Measurements from ENCODE around the gene NLGN1.

The NLGN1 gene

GRCh38 chr3:173933113-173933512, 535.6 kb downstream of the NLGN1 start:
- H3K4me3 ChIP-seq (ENCODE audit: low read length): no peak overlapping the region
- TF ChIP-seq ZNF274 (IDR thresholded peaks at IDR 0.05; ENCODE audit: low read depth, low read length): no peak

GRCh38 chr3:173936316-173936715, 538.8 kb downstream of the NLGN1 start:
- TF ChIP-seq ZNF274 (IDR thresholded peaks at IDR 0.05; ENCODE audit: low read depth, low read length): no peak
- no peak overlapping the region for H3K4me3 ChIP-seq (ENCODE audit: low read length)

- TF ChIP-seq ZNF274 (IDR thresholded peaks at IDR 0.05; ENCODE audit: low read depth, low read length): no peak
- H3K4me3 ChIP-seq (ENCODE audit: low read length): no peak overlapping the region
Measured at GRCh38 chr3:173938159-173938558, 540.6 kb downstream of the NLGN1 start.

- no peak overlapping the region for H3K4me3 ChIP-seq (ENCODE audit: low read length)
- no peak for TF ChIP-seq ZNF274 (IDR thresholded peaks at IDR 0.05; ENCODE audit: low read depth, low read length)
Measured at GRCh38 chr3:173938616-173939015, 541.1 kb downstream of the NLGN1 start.

- no peak for TF ChIP-seq ZNF274 (IDR thresholded peaks at IDR 0.05; ENCODE audit: low read depth, low read length)
- H3K4me3 ChIP-seq (ENCODE audit: low read length): no peak overlapping the region
Measured at GRCh38 chr3:173939331-173939730, 541.8 kb downstream of the NLGN1 start.

GRCh38 chr3:173943264-173943663, 545.7 kb downstream of the NLGN1 start:
- H3K4me3 ChIP-seq (ENCODE audit: low read length): no peak overlapping the region
- TF ChIP-seq ZNF274 (IDR thresholded peaks at IDR 0.05; ENCODE audit: low read depth, low read length): no peak

GRCh38 chr3:173945170-173945569, 547.6 kb downstream of the NLGN1 start:
- H3K4me3 ChIP-seq (ENCODE audit: low read length): no peak overlapping the region
- TF ChIP-seq ZNF274 (IDR thresholded peaks at IDR 0.05; ENCODE audit: low read depth, low read length): no peak

GRCh38 chr3:173945806-173946205, 548.3 kb downstream of the NLGN1 start:
- TF ChIP-seq ZNF274 (IDR thresholded peaks at IDR 0.05; ENCODE audit: low read depth, low read length): no peak
- H3K4me3 ChIP-seq (ENCODE audit: low read length): no peak overlapping the region

- H3K4me3 ChIP-seq (ENCODE audit: low read length): no peak overlapping the region
Measured at GRCh38 chr3:173954647-173955046, 557.1 kb downstream of the NLGN1 start.

GRCh38 chr3:173957646-173958045, 560.1 kb downstream of the NLGN1 start:
- TF ChIP-seq ZNF274 (IDR thresholded peaks at IDR 0.05; ENCODE audit: low read depth, low read length): no peak
- H3K4me3 ChIP-seq (ENCODE audit: low read length): no peak overlapping the region

More at GRCh38 chr3:173954647-173955046, 557.1 kb downstream of the NLGN1 start:
- TF ChIP-seq ZNF274 (IDR thresholded peaks at IDR 0.05; ENCODE audit: low read depth, low read length): no peak

- no peak for TF ChIP-seq ZNF274 (IDR thresholded peaks at IDR 0.05; ENCODE audit: low read depth, low read length)
- no peak overlapping the region for H3K4me3 ChIP-seq (ENCODE audit: low read length)
Measured at GRCh38 chr3:173958805-173959204, 561.3 kb downstream of the NLGN1 start.

- H3K4me3 ChIP-seq (ENCODE audit: low read length): no peak overlapping the region
- TF ChIP-seq ZNF274 (IDR thresholded peaks at IDR 0.05; ENCODE audit: low read depth, low read length): no peak
Measured at GRCh38 chr3:173970281-173970680, 572.7 kb downstream of the NLGN1 start.

- TF ChIP-seq ZNF274 (IDR thresholded peaks at IDR 0.05; ENCODE audit: low read depth, low read length): no peak
- no peak overlapping the region for H3K4me3 ChIP-seq (ENCODE audit: low read length)
Measured at GRCh38 chr3:173976281-173976680, 578.7 kb downstream of the NLGN1 start.

GRCh38 chr3:173977747-173978146, 580.2 kb downstream of the NLGN1 start:
- no peak overlapping the region for H3K4me3 ChIP-seq (ENCODE audit: low read length)
- no peak for TF ChIP-seq ZNF274 (IDR thresholded peaks at IDR 0.05; ENCODE audit: low read depth, low read length)

- H3K4me3 ChIP-seq (ENCODE audit: low read length): no peak overlapping the region
- no peak for TF ChIP-seq ZNF274 (IDR thresholded peaks at IDR 0.05; ENCODE audit: low read depth, low read length)
Measured at GRCh38 chr3:173983343-173983742, 585.8 kb downstream of the NLGN1 start.

GRCh38 chr3:173986861-173987410, 589.4 kb downstream of the NLGN1 start:
- H3K4me3 ChIP-seq (ENCODE audit: low read length): no peak overlapping the region
- no peak for TF ChIP-seq ZNF274 (IDR thresholded peaks at IDR 0.05; ENCODE audit: low read depth, low read length)

All from GM08714 (cell line).